HUES64 (cell line): ENCODE measurements around the gene CTNND2.
"Not testable (repeated sequence)": the region's sequence is repeated elsewhere in the genome, so short reads cannot be mapped to it uniquely, and the experiment has no call there.

Experiments
- H3K27ac ChIP-seq: 2 replicates; pipeline ENCODE4 v1.7.0; 2013; ENCODE audit warnings: low read depth, low read length, inconsistent platforms
- H3K27me3 ChIP-seq: 2 replicates; pipeline ENCODE4 v1.6.1; 2013; ENCODE audit warnings: mild to moderate bottlenecking, low read length; ENCODE audit not compliant: insufficient read depth
- H3K36me3 ChIP-seq: 2 replicates; pipeline ENCODE4 v1.6.1; 2013; ENCODE audit warnings: mild to moderate bottlenecking, low read length; ENCODE audit not compliant: insufficient read depth
- H3K4me1 ChIP-seq: 2 replicates; pipeline ENCODE4 v1.6.1; 2013; ENCODE audit warnings: mild to moderate bottlenecking, low read length, moderate library complexity; ENCODE audit not compliant: insufficient read depth
- H3K4me3 ChIP-seq: 2 replicates; pipeline ENCODE4 v1.5.1; 2013; ENCODE audit warnings: mild to moderate bottlenecking, low read length, moderate library complexity
- H3K9ac ChIP-seq: 2 replicates; pipeline ENCODE4 v1.6.1; 2013; ENCODE audit warnings: mild to moderate bottlenecking, low read depth, low read length
- H3K9me3 ChIP-seq: 2 replicates; pipeline ENCODE4 v1.6.1; 2013; ENCODE audit warnings: low read depth, low read length; ENCODE audit not compliant: insufficient read depth
- WGBS: fragments of 150-250, 120-280 bp; methylation state at CpG from one replicate; pipeline ENCODE4 v1.1.7; 2013; ENCODE audit warnings: missing lambda C conversion rate; 5-methylcytosine and 5-hydroxymethylcytosine counted together

The CTNND2 gene

DNA sequence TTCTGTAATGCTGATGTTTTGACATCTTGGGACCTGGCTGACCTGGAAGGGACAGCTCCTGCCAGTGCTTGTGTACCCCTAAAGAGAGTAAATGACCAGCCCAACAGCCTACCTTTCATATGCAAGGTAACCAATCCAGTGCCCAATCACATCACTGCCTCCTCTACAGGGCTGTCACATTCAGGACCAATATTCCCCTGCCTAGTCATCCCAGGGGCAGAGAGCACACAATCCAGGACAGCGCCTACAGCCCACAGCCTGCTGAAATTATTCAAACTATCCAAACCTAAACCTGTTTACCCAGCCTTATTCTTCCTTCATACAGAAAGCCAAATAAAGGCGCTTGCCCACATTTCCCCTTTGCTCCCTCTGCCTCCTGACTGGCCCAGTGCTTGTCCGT, 284.1 kb downstream of the CTNND2 start:
- WGBS = 95% methylated on average over 3 of the region's 3 CpGs

DNA sequence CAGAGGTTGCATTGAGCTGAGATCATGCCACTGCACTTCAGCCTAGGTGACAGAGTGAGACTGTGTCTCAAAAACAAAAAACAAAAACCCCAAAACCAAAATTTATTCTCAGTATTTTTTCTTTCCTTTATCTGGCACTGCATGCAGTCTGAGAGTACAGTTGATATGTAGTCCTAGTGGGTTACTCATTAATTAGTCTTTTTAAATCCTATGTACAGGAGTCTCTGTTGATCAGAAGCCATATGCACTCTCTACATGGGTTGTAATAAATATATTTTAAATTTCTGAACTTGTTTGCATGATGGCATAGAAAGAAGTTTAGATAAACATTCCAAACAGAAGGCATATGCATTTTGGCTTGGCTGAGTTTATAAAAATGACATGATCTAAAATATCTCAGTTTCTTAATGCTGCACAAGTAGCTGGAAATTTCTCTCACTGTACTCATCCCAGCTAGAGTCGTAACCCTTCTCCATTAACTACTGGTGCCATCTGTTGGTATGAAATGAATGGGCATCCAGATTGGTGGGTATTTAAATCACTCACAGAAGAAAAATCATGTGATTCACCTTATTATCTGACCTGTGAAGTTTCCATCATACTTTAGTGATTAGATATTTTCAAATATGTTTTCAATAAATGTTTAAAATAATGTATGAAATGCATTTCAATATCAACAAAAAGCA, 284.8 kb downstream of the CTNND2 start:
- no peak overlapping the region for H3K9ac ChIP-seq
- H3K9me3 ChIP-seq = no peaks in the 10 kb centered on the region
- no CpG with 5 or more reads among the region's 1 CpG for WGBS
- H3K4me3 ChIP-seq = no peak overlapping the region
- no peaks in the 10 kb centered on the region for H3K27me3 ChIP-seq
- H3K4me1 ChIP-seq = no peaks in the 10 kb centered on the region
- H3K36me3 ChIP-seq = no peaks in the 10 kb centered on the region
- H3K27ac ChIP-seq = no peak overlapping the region

More for the DNA sequence above, 284.1 kb downstream of the CTNND2 start:
- Histone ChIP-seq H3K4me1 (no peaks in the 10 kb centered on the region), H3K9ac (no peak overlapping the region), H3K36me3 (no peaks in the 10 kb centered on the region), H3K4me3 (no peak overlapping the region), H3K27ac (no peak overlapping the region), H3K27me3 (no peaks in the 10 kb centered on the region), H3K9me3 (no peaks in the 10 kb centered on the region)

DNA sequence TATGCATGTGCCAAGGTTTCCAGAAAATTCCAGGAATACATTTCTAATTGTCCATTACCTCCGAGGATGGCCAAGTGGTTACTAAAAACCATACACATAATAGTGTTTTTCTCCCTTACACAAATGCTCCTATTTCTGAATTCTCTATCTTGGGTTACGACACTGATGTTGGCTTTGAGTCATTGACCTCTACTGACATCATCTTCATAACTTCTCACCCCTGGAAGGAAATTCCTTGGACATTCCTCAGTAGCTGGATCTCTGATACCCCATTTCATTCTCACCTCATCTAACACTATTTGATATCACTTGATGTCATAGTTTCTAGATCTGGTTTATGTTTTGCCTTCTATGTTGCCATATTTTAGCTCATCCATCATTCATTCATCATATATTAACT, 287.2 kb downstream of the CTNND2 start:
- H3K27ac ChIP-seq = no peak overlapping the region
- no peaks in the 10 kb centered on the region for H3K27me3 ChIP-seq
- no peaks in the 10 kb centered on the region for H3K36me3 ChIP-seq
- no peaks in the 10 kb centered on the region for H3K4me1 ChIP-seq
- 92% methylated on average over 2 of the region's 2 CpGs for WGBS
- H3K9me3 ChIP-seq = no peaks in the 10 kb centered on the region
- no peak overlapping the region for H3K4me3 ChIP-seq
- H3K9ac ChIP-seq = no peak overlapping the region

DNA sequence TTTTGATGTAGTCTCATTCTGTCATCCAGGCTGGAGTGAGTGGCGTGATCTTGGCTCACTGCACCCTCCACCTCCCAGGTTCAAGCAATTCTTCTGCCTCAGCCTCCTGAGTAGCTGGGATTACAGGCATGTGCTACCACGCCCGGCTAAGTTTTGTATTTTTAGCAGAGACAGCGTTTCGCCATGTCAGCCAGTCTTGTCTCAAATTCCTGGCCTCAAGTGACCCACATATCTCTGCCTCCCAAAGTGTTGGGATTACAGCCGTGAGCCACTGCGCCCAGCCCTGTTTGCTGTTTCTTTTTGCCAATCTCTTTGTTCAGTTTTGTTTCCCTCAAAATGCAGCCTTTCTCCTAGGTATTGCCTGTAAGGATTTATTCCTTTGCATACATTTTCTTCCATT, 287.6 kb downstream of the CTNND2 start:
- H3K9ac ChIP-seq, H3K4me1 ChIP-seq, H3K27ac ChIP-seq, H3K9me3 ChIP-seq, H3K36me3 ChIP-seq, H3K4me3 ChIP-seq, H3K27me3 ChIP-seq: not testable (repeated sequence)
- 95% methylated on average over 7 of the region's 7 CpGs for WGBS

DNA sequence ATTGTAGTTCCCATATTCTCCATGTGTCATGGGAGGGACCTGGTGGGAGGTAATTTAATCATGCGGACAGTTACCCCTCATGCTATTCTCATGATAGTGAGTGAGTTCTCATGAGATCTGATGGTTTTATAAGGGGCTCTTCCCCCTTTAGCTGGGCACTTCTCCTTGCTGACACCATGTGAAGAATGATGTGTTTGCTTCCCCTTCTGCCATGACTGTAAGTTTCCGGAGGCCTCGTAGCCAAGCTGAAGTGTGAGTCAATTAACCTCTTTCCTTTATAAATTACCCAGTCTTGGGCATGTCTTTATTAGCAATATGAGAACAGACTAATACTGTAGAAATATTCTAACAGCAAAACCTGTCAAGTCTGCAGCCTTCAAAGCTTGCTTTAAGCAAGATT, 293.2 kb downstream of the CTNND2 start:
- no peaks in the 10 kb centered on the region for H3K36me3 ChIP-seq
- no peak overlapping the region for H3K27ac ChIP-seq
- H3K27me3 ChIP-seq = no peaks in the 10 kb centered on the region
- H3K4me3 ChIP-seq = no peak overlapping the region
- H3K9me3 ChIP-seq = no peaks in the 10 kb centered on the region
- H3K4me1 ChIP-seq = no peaks in the 10 kb centered on the region
- WGBS = 100% methylated on average over 2 of the region's 3 CpGs
- no peak overlapping the region for H3K9ac ChIP-seq

DNA sequence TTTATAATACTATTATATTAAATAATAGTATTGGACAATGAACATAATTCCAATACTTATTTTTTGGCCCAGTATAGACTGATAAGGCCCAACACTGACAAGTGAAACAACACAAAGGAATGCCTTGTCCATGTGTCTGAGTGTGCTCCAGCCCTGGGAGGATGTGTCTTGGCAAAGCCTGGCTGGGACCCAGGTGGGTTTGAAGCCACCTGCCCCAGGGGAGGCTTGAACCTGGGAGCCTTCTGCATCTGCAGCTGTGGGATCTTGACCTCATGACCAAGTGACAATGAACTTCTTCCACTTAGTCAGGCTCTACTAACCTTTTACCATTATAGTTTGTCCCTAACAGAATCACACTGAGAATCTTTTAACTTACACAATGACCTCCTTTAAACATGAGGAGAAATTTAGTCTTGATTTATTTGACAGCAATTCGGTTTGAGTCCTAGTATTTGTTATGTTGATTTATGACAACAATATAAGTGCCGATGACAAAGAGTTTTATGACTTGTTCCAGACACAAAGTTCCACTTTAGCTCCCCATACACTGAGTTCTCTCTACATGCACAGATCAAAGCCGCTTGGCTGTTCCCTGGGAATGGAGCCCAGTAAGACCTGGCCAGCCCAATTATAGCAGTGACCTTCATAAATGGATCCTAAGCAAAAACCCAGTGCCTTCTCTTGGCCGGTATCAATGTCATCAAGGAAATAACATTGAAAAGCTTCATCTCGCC, 294.5 kb downstream of the CTNND2 start:
- Histone ChIP-seq H3K4me1 (no peaks in the 10 kb centered on the region), H3K4me3 (no peak overlapping the region), H3K9me3 (no peaks in the 10 kb centered on the region), H3K36me3 (no peaks in the 10 kb centered on the region), H3K27ac (no peak overlapping the region), H3K9ac (no peak overlapping the region), H3K27me3 (no peaks in the 10 kb centered on the region)
- WGBS = 94% methylated on average over 5 of the region's 5 CpGs

DNA sequence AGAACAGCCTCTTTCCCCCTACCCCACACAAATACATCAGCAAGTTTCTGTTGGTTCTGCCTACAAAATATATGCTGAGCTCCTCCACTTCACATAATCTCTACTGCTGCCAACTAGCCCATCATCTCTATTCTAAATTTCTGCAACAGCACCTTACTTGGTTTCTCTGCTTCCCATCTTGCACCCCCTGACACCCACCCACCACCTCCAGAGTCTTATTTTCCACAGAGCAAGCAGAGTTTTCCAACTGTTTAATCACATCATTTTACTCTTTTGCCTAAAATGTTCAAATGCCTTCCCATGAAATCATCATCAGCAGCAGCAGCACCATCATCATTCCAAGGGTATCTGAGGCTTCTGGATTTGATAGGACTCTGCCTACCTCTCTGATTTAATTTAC, 295.7 kb downstream of the CTNND2 start:
- no peaks in the 10 kb centered on the region for H3K27me3 ChIP-seq
- H3K4me3 ChIP-seq = no peak overlapping the region
- H3K9ac ChIP-seq = no peak overlapping the region
- no peak overlapping the region for H3K27ac ChIP-seq
- H3K36me3 ChIP-seq = no peaks in the 10 kb centered on the region
- no peaks in the 10 kb centered on the region for H3K4me1 ChIP-seq
- H3K9me3 ChIP-seq = no peaks in the 10 kb centered on the region

DNA sequence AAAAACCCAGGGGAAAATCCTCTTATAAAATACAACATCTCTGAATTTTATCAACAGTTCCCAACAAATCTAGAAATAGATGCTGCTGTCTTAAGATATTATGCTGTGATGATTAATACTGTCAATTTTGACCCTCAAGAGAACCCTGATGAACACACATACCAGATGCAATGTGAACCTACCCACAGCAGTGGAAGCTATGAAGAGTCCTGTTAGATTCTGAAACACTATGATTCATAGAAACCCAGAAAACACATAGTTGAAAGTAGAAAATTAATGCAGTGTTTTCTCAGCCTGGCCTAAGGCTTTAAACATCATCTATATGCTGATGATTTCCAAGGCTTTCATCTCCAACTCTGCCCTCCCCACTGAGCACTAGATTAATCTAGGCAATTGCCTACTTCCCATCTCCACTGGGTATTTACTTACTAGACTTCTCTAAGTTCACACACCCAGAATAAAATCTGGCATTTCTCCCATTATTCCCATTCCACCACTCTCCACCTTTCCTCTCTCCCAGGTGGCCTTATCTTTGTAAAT, 296.2 kb downstream of the CTNND2 start:
- no peaks in the 10 kb centered on the region for H3K27me3 ChIP-seq

DNA sequence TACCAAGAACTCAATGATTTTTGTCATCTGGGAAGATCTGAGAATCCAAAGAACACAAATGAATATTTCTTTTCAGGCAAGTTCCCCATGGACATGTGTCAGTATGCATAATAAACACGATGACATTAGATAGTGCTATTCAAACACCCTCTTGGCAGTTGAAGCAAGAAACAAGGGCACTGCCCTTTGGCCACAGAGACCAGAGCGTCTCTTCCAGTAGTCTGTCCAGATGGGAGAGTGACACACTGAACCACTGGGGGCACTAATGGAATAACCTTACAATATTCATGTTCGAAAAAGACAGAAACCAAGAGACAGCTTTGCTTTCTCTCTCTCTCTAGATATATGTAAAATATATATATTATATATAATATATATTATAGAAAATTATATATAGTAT, 301.9 kb downstream of the CTNND2 start:
- H3K9me3 ChIP-seq = no peaks in the 10 kb centered on the region
- H3K27ac ChIP-seq = no peak overlapping the region
- no peak overlapping the region for H3K9ac ChIP-seq
- H3K4me1 ChIP-seq = no peaks in the 10 kb centered on the region
- 98% methylated on average over 3 of the region's 3 CpGs for WGBS
- no peaks in the 10 kb centered on the region for H3K36me3 ChIP-seq
- H3K27me3 ChIP-seq = no peaks in the 10 kb centered on the region
- H3K4me3 ChIP-seq = no peak overlapping the region

More for the DNA sequence above, 296.2 kb downstream of the CTNND2 start:
- no peaks in the 10 kb centered on the region for H3K36me3 ChIP-seq
- no peak overlapping the region for H3K9ac ChIP-seq
- H3K9me3 ChIP-seq = no peaks in the 10 kb centered on the region
- no peak overlapping the region for H3K4me3 ChIP-seq
- no peaks in the 10 kb centered on the region for H3K4me1 ChIP-seq
- no peak overlapping the region for H3K27ac ChIP-seq

DNA sequence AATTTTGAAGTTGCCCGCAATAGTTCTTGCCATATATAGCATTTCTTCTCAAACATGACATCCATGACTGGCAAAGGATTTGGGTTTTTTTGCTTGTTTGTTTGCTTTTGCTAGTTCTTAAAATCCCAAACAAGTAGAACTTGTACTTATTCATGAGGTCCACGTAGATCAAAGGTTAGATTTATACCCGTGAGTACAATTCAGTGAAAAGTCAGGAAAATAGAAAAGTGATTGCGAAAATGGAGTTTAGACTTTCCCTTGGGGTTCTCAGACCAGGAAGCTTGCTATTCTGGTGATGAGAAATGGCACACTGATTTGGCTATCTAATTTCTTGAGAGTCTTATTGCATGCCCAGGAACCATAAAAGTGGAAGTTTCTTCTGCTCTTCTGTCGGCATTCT, 304.7 kb downstream of the CTNND2 start:
- peaks cover 20% of the 10 kb centered on the region for H3K4me1 ChIP-seq
- H3K27ac ChIP-seq = no peak overlapping the region
- H3K4me3 ChIP-seq = no peak overlapping the region
- 94% methylated on average over 4 of the region's 5 CpGs for WGBS
- H3K27me3 ChIP-seq = no peaks in the 10 kb centered on the region
- no peaks in the 10 kb centered on the region for H3K9me3 ChIP-seq
- H3K9ac ChIP-seq = no peak overlapping the region
- H3K36me3 ChIP-seq = no peaks in the 10 kb centered on the region

DNA sequence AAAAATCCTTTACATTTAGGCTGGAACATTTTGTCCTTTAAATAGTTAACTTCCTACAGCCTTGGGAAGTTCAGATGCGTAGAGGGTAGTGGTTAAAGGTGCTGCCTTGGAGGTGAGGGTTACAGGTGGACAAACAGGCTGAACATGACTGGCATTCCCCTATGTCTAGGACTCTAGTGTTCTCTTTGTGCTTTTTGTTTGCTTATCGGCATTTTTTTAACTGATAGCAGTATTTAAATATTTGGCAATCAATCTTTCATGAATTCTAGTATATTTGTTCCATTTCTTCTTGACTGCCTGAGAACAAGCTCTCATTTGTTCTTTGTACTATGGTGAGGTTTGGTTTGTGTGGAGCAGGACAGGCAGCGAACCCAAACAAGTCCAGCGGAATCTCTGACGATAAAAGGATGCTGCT, 307.6 kb downstream of the CTNND2 start:
- H3K4me3 ChIP-seq = no peak overlapping the region
- H3K36me3 ChIP-seq = no peaks in the 10 kb centered on the region
- H3K9ac ChIP-seq = no peak overlapping the region
- H3K4me1 ChIP-seq = peaks cover 20% of the 10 kb centered on the region
- WGBS = 90% methylated on average over 4 of the region's 5 CpGs
- no peaks in the 10 kb centered on the region for H3K27me3 ChIP-seq
- no peaks in the 10 kb centered on the region for H3K9me3 ChIP-seq
- H3K27ac ChIP-seq = no peak overlapping the region; the same call in 1 of the 2 replicates
